ENCODE data around the gene RBM11.
A peak's percentile ranks its signal among the peaks of the same experiment; 100 is the strongest.

Gene RBM11

DNA sequence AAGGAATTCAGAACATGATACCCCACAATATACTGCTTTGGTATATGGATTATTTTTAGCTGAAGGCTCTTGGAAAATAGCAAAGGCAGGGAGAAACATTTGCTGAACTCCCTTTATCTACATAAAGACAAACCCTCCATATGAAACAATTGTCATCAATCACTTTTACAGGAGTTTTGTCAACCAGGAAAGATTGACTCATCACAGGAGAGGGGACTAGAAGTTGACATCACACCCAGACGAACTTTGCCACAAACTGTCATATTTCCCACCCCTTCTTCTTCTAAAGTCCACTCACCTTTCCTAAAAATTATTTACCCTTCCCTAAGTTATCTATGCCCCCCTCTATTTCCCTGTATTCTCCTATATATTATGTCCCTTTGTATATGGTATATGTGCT lies 47.9 kb downstream of the RBM11 start:
- DNase-seq: no peak
- intact Hi-C loops (cut with DNase I): no loop called here

DNA sequence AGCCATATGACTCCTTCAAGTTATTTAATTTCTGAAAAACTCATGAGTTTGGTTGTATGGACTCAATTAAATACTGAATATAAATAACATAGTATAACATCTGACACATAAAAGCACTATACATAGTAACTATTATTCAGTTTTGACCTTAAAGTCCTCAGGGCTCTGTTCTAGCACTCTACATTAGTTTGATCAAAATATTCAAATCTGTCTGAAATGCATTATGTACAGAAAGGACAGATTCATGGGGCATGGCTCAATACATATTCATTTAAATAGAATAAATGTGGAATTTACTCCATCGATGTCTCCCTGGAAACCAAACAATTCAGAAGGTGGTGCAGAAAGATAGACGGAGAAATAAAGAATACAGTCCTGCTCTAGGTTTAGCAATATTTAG lies 49.1 kb downstream of the RBM11 start:
- DNase-seq: no peak
- intact Hi-C loops (cut with DNase I): no loop called here

DNA sequence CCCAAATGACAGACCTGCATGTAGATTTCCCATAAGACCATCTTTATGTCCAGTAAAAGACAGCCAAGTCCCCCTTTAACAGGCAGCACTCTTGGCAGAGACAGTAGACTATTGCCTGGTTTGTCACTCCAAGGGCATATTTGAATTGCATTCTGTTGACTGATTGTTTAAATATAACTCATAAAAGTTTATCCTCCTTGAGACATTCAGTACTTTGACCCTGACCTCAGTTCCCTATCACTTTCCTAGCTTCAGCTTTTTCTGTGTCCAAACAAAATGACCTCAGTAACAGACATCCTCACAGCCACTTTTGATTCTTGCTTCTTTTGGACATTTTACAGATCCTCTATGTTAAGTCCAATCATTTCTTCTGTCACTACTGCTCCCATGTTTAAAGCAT lies 51.1 kb downstream of the RBM11 start:
- DNase-seq: no peak
- intact Hi-C loops (cut with DNase I): no loop called here

GRCh38 chr21:14270631-14271030 lies 54.7 kb downstream of the RBM11 start:
- DNase-seq: no peak
- intact Hi-C loops (cut with DNase I): no loop called here

DNA sequence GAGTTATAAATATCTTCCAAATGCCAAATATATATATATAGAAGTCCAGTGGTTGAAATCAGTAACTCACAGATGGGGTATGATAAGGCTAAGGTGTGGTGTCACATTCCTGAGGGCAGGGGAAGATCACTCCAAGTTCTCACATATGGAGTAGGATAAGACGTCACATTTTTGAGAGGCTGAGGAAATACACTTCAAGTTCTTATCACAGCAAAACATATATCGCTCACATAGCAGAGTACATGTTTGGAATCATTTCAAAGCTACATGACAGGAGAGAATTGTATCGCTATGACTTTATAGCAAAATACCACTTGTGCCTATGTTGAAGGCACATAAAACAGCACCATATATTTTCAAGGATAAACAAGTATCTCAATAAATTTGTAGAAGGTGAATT lies 55.1 kb downstream of the RBM11 start:
- no peak for DNase-seq
- intact Hi-C loops (cut with DNase I): no loop called here

GRCh38 chr21:14271641-14272040 lies 55.7 kb downstream of the RBM11 start:
- intact Hi-C loops (cut with DNase I): no loop called here
- DNase-seq: no peak

GRCh38 chr21:14273736-14274538 lies 58.0 kb downstream of the RBM11 start:
- intact Hi-C loops (cut with DNase I): no loop called here
- peak in 32 of 42 donors; percentile 9 to 77 (median 31) for DNase-seq

DNA sequence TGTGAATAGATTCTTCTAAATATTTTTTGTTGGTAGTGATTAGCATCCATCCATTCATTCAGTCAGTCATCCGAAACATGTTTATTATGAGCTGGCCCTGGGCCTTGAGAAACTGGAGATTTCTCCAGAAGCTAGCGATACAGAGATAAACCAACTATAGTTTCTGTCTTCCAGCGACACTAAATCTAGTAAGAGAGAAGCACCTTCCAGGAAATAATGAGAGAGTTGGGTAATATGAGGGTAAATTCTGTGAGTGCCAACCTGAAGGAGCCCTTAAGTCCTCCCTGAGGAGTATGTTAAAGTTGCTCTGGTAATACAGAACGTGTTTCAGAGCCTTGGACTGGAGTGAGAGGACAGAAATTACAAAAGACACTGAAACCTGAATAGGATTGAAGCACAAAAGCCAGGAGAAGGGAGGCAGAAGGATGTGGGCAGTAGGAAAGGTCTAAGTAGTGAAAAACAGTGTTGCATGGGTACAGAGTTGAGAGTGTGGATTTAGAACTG lies 59.8 kb downstream of the RBM11 start:
- intact Hi-C loops (cut with DNase I): no loop called here

More for the DNA sequence above, 59.8 kb downstream of the RBM11 start:
- DNase-seq: no peak
